Suprapubic skin (tissue), 3 donors: ENCODE data around the gene CYBC1.

Experiments
- CTCF ChIP-seq, 2 donors: fragments of 200-600 bp in 1 of 2; fragments of 450-650 bp in 1 of 2; sonication (generic) in 1 of 2; IDR thresholded peaks; one replicate each; pipeline ENCODE4 v1.5.1; 2016 to 2019; ENCODE audit warnings: antibody characterized with exemption in 2 of 2, mild to moderate bottlenecking in 1 of 2, moderate library complexity in 1 of 2
- EP300 ChIP-seq: sonication (generic); formaldehyde crosslinking; IDR thresholded peaks from one replicate; pipeline ENCODE4 v1.6.1; 2017; ENCODE audit warnings: antibody characterized with exemption
- POLR2A ChIP-seq, 2 donors: fragments of 450-650 bp; IDR thresholded peaks; one replicate each; pipeline ENCODE4 v1.6.1; 2017; ENCODE audit warnings: antibody characterized with exemption in 2 of 2, mild to moderate bottlenecking in 2 of 2, moderate library complexity in 2 of 2

GRCh38 chr17:82444941-82445521 lies 5.5 kb downstream of the CYBC1 start:
- TF ChIP-seq CTCF (IDR thresholded peaks at IDR 0.05) (no peak), POLR2A (IDR thresholded peaks at IDR 0.05) (no peak), EP300 (no peak)
